ENCODE results near the gene U2AF2.

The U2AF2 gene

DNA sequence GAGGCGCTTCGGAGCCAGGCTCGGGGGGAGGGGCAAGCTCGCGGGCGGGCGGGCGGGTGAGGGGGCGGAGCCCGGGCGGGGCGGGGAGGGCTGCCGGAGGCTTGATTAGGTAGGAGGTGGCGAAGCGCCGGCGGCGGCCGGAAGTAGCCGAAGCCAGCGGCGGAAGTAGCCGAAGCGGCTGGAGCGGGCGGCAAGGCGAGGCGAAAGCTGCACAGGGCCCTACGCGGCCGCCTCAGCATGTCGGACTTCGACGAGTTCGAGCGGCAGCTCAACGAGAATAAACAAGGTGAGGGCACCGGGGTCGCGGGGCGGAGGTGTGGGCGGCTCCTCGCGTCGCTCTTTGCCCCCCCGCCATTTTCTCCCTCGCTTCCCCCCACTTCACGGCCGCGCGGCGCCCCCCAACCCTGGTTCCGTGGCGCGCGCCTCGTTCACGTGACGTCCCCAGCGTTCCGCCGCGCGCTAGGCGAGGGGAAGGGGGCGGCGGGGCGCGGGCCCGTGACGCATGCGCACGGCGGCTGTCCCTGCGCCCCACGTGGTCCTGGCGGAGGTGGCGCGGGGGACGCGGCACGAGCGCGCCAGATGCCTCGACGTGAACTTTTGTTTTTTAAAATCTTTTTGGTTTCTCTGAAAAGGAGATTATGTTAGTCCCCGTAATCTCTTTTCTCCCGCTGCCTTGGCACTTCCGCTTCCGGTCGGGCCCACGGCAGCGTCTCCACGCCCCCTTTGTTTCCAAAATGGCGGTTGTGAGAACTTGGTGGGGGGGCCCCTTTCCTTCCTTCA lies at the start of gene U2AF2:
TSS of gene U2AF2 (plus strand) at position 168 of the 780 bp plus-strand sequence. CDS start at position 238, 70 bp downstream.
- peak; percentile 80 for DNase-seq

DNA sequence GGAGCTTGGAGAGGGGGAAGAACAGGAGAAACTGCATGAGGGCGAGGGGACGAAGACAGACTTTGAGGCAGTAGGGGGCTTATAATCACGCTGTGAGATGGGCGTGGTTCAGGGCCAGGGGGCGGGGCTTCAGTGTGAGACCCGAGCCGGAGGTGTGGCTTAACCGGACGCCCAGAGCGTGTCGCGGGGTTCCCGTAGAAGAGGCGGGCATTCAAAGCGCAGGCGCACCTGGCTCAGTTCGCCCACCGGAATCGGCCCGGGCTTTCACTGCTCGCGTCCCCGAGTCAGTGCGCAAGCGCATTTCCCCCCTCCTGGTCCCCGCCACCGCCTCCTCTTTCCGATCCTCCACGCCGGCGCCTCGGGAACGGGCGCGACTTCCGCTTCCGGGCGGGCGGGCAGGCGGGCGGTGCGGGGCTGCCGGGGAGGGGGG lies 49.6 kb upstream of the U2AF2 start:
- DNase-seq, result peak; percentile 99

DNA sequence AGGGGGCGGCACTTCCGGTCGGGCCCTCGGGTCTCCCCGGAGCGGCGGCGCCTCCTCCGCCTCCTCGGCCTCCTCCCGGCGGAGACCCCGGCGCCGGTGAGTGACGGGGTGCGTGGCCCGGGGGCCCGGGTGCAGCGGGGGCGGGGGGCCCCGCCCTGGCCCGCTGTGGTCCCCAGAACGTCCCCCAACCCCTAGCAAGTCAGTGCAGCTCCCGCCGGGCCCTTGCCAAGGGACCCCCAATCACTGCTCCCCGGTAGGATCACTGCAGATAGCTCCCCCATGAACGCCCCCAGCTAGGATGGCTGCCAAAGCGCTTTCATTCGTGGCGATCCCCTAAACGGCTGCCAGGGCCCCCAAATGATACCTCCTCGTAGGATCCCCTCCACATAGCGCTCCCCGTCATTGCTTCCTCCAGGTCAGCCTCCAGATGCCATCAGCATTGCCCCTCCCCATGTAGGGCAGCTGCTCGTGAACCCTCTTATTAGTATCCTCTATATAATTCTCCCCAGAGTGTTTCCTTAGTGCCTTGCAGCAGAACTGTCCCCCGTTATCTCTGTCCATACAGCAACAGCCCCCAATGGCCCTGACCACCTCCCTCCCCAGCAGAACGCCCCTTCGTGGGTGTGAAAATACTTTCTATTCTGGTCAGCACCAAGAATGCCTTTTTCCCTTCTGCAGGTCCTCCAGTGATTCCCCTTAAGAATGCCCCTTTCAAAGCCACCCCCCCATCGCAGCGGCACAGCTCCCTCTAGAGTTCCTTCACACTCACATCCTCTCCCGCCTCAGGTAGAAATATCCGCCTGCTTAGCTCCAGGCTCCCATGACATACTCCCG lies 49.0 kb upstream of the U2AF2 start, which contains the start of gene ZNF865:
TSS of gene ZNF865 (plus strand) at position 11 of the 834 bp plus-strand sequence. CDS start 7,972 bp downstream, outside the sequence.
- DNase-seq, result peak; percentile 72

DNA sequence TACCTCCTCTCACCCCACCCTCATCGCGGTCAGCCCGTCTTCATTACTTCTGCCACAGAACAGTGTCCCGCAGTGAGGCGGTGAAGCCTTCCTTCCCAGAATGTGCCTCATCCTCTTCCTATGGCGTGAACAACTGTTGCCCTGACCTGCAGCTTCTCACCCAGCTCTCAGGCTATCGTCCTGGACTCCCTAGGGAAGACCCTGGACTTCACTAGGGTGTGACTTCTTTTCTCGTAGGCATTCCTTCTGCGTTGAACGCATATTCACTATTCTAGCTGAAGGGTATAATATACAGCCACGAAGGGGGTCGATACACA lies 48.4 kb upstream of the U2AF2 start:
- DNase-seq, result no peak

DNA sequence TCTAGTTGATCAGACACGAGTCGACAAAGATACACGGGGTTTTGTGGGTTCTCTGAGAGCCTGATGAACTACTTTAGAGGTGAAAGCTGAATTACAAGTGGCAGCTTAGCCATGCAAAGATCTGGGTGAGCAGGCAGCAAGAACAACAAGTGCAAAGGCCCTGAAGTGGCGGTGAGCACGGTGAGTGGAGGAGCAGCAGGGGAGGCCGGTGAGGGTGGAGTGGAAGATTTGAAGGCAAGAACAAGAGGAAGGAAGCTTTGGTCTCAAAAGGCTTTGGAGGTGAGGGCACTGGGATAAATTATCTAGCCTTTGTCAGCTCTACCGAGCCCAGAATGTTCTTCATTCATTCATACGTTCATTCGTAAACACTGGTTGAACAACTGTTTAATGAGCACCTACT lies 48.0 kb upstream of the U2AF2 start:
- DNase-seq, result no peak

DNA sequence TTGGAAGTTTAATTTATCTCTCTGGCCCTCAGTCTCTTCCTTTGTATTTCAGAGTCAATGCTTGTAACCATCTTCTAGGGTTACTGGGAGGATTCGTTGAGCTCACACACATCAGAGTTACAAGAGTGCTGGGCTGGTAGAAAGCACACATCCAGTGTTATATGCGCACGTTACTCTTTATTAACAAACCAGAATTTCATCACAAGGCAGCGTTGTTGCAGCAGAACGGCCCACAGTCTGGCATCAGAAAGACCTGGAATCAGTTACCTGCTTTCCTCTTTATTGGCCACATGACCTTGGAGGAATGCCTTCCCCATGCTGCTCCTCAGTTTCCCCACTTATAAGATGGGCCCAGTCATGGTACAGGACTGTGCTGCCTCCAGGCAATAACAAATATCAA lies 45.5 kb upstream of the U2AF2 start:
- DNase-seq, result no peak

DNA sequence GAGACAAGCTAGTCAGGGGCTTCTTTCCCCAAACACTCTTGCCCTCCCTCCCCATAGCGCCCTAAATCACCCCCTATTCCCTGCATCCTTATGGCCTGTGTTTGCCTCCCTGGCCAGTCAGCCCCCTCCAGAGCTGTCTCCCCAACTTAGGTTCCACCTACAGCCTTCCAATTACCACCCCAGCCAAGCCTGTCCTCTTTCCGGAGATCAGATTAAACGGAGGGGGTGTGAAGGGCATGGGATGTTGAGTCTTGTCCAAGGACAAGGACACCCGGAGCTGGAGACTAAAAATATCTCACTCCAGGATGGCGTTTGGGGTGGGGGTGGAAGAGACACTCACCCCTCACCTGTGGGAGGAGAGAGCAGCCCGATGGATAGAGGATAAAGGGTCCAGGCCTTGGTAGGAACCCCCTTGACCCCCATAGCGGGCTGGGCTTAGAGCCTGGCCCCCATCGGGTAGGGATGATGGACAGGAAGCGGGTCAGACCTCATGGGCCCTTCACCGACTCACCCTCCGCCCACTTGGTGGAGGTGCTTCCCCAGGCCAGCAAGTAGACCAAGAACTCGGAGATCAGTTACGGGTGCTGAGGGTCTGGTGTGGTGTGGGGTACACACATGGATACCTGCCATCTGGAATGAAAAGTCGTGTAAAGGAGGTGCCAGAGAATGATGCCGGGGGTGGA lies 43.4 kb upstream of the U2AF2 start:
- no peak for DNase-seq

DNA sequence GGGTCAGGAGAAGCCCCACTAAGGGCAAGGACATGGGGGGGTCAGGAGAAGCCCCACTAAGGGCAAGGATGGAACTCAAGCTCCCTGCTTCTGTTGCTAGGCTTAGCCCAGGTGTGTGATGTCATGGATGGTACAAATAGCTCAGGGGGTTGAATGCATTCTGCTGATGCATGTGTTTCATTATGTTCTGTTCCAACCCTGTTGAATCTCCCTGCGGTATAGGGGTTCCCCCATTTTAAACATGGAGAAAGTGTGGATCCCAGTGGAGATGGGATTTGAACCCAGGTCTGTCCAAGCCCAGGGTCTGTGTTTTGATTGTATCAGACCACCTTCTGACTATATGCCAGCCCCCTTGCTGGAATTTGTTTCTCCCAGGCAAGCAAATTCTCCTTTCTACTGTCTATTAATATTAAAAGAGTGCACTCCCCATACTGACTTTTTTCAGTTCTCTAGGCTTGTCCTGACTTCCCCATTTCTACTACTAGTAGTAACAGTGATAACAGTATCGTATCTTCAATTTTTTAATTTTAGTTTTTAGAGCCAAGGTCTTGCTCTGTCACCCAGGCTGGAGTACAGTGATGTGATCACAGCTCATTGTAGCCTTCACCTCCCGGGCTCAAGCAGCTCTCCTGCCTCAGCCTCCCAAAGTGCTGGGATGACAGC lies 42.7 kb upstream of the U2AF2 start:
- DNase-seq, result no peak

DNA sequence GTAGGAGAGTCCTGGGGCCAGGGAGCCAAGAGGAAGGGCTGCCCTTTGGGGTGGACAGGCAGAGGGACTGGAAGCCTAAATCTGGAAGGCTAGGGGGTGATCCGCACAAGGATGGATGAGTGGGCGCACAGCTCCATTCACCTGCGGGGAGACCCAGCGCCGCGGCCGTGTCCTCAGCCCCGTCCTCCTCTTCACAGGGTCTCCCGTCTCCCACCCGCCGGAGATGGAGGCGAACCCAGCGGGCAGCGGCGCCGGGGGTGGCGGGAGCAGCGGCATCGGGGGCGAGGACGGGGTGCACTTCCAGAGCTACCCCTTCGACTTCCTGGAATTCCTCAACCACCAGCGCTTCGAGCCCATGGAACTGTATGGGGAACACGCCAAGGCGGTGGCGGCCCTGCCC lies 41.4 kb upstream of the U2AF2 start:
- no peak for DNase-seq

DNA sequence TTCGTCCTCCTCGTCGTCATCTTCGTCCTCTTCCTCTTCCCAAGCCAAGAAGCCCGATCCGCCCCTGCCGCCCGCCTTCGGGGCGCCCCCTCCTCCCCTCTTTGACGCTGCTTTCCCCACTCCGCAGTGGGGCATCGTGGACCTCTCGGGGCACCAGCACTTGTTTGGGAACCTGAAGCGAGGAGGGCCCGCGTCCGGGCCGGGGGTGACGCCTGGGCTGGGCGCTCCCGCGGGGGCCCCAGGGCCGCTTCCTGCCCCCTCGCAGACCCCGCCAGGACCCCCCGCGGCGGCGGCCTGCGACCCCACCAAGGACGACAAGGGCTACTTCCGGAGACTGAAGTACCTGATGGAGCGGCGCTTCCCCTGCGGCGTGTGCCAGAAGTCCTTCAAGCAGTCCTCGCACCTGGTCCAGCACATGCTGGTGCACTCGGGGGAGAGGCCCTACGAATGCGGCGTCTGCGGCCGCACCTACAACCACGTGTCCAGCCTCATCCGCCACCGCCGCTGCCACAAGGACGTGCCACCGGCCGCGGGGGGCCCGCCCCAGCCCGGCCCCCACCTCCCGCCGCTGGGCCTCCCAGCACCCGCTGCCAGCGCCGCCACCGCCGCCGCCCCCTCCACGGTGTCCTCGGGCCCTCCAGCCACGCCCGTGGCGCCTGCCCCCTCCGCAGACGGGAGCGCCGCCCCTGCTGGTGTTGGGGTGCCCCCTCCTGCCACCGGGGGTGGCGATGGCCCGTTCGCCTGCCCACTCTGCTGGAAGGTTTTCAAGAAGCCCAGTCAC lies 40.7 kb upstream of the U2AF2 start:
- DNase-seq, result no peak

DNA sequence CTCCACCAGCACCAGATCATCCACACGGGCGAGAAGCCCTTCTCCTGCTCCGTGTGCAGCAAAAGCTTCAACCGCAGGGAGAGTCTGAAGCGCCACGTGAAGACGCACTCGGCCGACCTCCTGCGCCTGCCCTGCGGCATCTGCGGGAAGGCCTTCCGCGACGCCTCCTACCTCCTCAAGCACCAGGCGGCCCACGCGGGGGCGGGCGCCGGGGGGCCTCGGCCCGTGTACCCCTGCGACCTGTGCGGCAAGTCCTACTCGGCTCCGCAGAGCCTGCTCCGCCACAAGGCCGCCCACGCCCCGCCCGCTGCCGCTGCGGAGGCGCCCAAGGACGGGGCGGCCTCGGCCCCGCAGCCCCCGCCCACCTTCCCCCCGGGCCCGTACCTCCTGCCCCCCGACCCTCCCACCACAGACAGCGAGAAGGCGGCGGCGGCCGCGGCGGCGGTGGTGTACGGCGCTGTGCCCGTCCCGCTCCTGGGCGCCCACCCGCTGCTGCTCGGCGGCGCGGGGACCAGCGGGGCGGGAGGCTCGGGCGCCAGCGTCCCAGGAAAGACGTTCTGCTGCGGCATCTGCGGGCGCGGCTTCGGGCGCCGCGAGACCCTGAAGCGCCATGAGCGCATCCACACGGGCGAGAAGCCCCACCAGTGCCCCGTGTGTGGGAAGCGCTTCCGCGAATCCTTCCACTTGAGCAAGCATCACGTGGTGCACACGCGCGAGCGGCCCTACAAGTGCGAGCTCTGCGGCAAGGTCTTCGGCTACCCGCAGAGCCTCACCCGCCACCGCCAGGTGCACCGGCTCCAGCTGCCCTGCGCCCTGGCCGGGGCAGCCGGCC lies 39.9 kb upstream of the U2AF2 start:
- DNase-seq, result no peak

DNA sequence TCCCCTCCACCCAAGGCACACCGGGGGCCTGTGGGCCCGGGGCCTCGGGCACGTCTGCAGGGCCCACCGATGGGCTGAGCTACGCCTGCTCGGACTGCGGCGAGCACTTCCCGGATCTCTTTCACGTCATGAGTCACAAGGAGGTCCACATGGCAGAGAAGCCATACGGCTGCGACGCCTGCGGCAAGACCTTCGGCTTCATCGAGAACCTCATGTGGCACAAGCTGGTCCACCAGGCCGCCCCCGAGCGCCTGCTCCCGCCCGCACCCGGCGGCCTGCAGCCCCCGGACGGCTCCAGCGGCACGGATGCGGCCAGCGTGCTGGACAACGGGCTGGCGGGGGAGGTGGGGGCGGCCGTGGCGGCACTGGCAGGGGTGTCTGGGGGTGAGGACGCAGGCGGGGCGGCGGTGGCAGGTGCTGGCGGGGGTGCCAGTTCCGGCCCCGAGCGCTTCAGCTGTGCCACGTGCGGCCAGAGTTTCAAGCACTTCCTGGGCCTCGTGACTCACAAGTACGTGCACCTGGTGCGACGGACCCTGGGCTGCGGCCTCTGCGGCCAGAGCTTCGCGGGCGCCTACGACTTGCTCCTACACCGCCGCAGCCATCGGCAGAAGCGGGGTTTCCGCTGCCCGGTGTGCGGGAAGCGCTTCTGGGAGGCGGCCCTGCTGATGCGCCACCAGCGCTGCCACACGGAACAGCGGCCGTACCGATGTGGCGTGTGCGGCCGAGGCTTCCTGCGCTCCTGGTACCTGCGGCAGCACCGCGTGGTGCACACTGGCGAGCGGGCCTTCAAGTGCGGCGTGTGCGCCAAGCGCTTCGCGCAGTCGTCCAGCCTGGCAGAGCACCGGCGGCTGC lies 39.1 kb upstream of the U2AF2 start:
- DNase-seq, result no peak

DNA sequence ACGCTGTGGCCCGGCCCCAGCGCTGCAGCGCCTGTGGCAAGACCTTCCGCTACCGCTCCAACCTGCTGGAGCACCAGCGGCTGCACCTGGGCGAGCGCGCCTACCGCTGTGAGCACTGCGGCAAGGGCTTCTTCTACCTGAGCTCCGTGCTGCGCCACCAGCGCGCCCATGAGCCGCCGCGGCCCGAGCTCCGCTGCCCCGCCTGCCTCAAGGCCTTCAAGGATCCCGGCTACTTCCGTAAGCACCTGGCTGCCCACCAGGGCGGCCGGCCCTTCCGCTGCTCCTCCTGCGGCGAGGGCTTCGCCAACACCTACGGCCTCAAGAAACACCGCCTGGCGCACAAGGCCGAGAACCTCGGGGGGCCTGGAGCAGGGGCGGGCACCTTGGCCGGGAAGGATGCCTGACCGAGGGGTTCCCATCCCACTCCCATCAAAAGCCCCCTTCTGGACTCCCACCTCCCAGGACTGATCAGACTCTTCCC lies 38.4 kb upstream of the U2AF2 start:
- DNase-seq, result no peak

DNA sequence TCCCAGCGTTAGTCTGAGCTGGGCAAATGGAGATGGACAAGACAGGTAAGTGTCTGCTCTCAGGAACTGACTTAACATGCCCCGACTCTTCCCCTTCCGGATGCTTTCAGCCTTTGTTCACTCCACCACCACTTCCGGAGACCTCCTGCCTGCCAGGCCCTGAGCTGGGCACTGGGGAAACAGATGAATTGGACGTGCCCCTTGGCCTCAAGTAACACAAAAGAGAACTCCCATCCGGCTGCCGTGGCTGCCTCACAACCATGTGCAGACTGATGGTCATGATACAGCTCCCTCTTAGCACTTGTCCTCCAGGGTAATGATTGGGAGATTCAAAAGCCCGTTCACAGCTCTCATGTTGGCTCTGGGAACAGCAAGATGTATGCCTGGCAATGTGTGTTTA lies 37.4 kb upstream of the U2AF2 start:
- DNase-seq, result no peak

DNA sequence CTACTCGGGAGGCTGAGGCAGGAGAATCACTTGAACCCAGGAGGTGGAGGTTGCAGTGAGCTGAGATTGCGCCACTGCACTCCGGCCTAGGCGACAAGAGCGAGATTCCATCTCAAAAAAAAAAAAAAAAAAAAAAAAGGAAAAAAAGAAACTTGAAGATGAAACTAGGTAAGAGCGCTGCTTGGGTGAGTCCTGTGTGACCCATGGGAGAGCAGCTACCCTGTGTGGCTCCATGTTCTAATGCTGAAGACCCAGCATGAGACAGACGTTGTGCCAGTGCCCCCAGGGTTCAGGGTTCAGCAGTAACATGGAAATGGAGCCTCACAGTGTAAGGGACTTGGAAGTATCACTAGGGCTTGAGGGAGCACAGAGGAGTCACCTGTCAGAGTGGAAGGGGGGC lies 36.4 kb upstream of the U2AF2 start:
- DNase-seq, result no peak

DNA sequence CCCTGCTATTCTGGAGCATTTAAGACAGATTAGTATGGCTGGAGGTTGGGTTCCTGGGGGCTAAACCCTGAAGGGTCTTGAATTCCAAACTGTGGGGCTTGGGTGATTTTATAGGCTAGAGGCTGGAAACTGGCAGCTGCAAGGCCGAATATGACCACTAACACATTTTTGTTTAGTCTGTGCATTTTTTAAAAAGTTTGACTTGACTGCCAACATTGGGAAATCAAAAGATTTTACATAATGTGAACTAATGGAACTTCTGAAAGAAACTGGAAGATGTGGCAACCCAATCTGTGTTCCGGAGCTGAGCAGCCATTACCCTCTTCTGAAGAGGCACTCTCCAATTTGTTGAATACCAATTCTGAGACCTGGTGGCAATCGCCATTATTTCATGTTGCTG lies 35.5 kb upstream of the U2AF2 start:
- no peak for DNase-seq

DNA sequence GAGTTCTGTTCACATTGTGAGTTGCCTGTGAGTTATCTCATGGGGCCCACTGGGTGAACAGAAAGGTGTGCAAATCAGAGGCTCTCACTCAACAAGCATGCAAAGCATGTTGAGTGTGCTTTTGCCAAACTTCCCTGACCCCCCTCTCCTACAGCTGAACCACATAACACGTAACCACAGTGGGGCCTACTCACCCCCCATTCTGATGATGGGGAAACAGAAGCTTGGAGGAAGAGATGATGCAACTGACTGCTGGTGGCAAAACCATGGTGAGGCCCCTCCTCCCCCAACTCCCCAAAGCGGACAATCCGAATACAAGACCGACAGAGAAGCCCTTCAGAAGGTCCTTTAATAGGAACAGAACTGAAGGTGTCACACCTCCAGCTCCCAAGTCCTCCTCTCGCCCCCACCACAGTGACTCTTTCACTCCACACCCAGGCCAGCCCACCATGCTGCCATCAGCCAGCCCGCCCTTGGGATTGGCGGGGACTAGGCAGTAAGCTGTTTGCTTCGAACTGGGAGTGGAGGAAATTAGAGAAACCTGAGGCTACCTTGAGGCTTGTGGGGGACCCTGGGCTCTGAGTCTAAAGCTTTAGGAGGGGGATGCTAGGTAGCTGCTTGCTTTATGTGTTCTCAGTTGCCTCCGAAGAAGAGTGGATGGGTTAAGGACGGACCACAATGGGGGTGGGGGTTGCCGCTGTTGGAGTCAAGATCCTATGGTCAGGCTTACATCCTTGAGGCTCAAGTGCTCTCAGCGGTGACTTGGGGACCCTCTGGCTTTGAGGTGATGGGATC lies 34.2 kb upstream of the U2AF2 start:
- no peak for DNase-seq

DNA sequence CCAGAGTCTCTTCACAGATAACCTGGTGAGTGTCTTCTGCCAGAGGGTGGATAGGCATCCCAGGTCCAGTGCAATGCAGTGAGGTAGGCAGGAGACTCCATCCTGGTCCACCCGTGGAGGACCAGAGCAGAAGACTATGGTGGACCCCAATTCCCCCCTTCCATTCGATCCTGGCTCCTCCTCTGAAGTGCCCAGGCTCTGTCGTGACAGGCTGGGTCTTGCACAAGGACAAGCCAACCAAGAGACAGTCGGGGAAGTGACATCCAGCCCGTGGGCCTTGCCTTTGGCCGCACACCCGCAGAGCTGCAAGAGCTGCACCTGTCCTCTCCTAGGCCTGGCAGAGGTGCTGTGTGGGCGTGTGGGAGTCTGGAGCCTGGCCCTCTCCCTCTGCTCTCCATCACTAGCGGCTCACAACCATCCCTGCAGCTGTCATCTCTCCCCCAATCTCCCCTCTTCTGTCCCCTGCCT lies 33.6 kb upstream of the U2AF2 start:
- DNase-seq, result no peak

DNA sequence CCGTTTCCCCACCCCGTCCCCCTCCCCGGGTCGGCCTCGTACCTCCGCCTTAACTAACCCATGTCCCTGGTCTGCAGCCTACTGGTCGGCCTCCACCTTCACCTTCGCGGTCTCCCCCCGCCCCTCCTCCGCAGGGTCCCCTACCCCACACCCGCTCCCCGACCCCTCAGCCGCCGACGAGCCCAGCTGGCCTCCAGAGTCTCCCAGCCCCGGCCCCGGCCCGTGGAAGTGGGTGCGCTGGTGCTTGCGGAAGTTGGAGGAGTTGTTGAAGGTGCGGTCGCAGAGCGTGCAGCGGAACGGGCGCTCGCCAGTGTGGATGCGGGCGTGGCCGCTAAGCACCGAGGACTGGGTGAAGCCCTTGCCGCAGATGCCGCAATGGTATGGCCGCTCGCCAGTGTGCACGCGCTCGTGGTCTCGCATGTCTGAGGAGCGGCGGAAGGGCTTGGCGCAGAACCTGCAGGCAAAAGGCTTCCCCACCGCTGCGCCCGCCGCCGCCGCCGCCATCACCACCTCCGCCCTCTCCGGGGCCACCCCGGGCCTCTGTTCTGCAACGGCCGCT lies 33.1 kb upstream of the U2AF2 start:
- DNase-seq, result no peak

Measured in COR-L47 (cell line).